ENCODE results near the gene GNAZ.

DNA sequence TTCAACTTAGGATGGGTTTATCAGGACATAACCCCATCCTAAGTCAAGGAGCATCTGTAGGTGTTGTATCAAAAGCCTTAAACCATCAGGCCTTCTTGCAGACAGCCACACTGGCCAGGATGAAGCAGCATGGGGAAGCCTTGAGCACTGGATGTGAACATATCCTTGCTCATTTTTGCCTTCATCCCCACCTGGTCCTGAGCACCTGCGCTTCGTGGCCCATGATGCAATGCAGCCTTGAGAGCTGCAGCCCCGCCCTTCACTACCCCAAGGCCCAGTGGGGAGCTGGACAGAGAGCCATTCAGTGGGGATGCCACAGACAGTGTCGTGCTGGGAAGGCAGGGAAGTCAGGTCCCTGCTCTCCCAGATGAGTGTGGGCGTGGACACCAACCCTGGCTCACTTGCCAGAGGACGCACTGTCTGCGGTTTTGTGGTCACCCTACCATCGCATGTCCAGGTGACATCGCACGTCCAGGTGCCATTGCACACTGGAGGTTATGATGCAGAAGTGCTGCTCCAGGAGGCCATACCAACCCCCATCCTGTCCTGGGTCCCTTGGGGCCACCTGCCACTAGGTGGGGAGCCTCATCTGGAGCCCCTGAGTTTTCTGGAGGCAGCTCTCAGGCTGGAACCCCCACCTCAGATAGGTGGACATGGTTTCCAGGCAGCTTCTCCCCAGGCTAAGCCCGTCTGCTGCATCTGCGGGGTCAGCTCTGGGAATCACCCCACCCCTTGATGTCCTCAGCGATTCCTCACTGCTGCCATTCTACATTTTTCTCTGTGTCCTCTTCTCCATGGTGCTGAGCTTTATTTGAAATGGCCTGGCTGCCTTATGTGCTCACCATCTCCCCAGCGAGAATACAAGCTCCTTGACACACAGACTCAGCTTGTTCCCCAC lies 14.4 kb downstream of the GNAZ start:
- TF ChIP-seq, protein P1, sequence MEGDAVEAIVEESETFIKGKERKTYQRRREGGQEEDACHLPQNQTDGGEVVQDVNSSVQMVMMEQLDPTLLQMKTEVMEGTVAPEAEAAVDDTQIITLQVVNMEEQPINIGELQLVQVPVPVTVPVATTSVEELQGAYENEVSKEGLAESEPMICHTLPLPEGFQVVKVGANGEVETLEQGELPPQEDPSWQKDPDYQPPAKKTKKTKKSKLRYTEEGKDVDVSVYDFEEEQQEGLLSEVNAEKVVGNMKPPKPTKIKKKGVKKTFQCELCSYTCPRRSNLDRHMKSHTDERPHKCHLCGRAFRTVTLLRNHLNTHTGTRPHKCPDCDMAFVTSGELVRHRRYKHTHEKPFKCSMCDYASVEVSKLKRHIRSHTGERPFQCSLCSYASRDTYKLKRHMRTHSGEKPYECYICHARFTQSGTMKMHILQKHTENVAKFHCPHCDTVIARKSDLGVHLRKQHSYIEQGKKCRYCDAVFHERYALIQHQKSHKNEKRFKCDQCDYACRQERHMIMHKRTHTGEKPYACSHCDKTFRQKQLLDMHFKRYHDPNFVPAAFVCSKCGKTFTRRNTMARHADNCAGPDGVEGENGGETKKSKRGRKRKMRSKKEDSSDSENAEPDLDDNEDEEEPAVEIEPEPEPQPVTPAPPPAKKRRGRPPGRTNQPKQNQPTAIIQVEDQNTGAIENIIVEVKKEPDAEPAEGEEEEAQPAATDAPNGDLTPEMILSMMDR (IDR thresholded peaks at IDR 0.05; ENCODE audit: low read depth, low read length, poor library complexity, severe bottlenecking): no peak
- TF ChIP-seq EZH2phosphoT487 (IDR thresholded peaks at IDR 0.05; ENCODE audit: borderline replicate concordance, low read length): no peak
